Measurements from ENCODE around the gene TVP23A.

The TVP23A gene

GRCh38 chr16:10852286-10852685, 33.7 kb upstream of the TVP23A start:
- Histone ChIP-seq H3K27me3 (ENCODE audit: control insufficient read depth in 1 of 2, insufficient read depth in 2 of 2, low read length in 2 of 2) (no peaks in the 10 kb centered on the region), H3K36me3 (ENCODE audit: control insufficient read depth in 2 of 2, insufficient read depth in 2 of 2, low read length in 2 of 2) (no peaks in the 10 kb centered on the region), H3K27ac (ENCODE audit: low read length) (no peak overlapping the region), H3K4me1 (ENCODE audit: control insufficient read depth, insufficient read depth, low read length) (no peaks in the 10 kb centered on the region), H3K9ac (ENCODE audit: low read length in 2 of 2) (no peak overlapping the region), H3K4me3 (ENCODE audit: low read length in 2 of 2) (no peak overlapping the region), H3K9me3 (ENCODE audit: control insufficient read depth in 2 of 2, low read length in 2 of 2) (no peaks in the 10 kb centered on the region)

GRCh38 chr16:10851512-10851911, 32.9 kb upstream of the TVP23A start:
- Histone ChIP-seq H3K27me3 (ENCODE audit: control insufficient read depth in 1 of 2, insufficient read depth in 2 of 2, low read length in 2 of 2) (no peaks in the 10 kb centered on the region), H3K27ac (ENCODE audit: low read length) (no peak overlapping the region), H3K9ac (ENCODE audit: low read length in 2 of 2) (no peak overlapping the region), H3K9me3 (ENCODE audit: control insufficient read depth in 2 of 2, low read length in 2 of 2) (no peaks in the 10 kb centered on the region), H3K36me3 (ENCODE audit: control insufficient read depth in 2 of 2, insufficient read depth in 2 of 2, low read length in 2 of 2) (no peaks in the 10 kb centered on the region), H3K4me1 (ENCODE audit: control insufficient read depth, insufficient read depth, low read length) (no peaks in the 10 kb centered on the region), H3K4me3 (ENCODE audit: low read length in 2 of 2) (no peak overlapping the region)

- Histone ChIP-seq H3K4me1 (ENCODE audit: control insufficient read depth, insufficient read depth, low read length) (no peaks in the 10 kb centered on the region), H3K27ac (ENCODE audit: low read length) (no peak overlapping the region), H3K27me3 (ENCODE audit: control insufficient read depth in 1 of 2, insufficient read depth in 2 of 2, low read length in 2 of 2) (no peaks in the 10 kb centered on the region)
Measured at GRCh38 chr16:10850478-10850850, 31.9 kb upstream of the TVP23A start.

GRCh38 chr16:10849736-10850477, 31.3 kb upstream of the TVP23A start:
- Histone ChIP-seq H3K4me1 (ENCODE audit: control insufficient read depth, insufficient read depth, low read length) (no peaks in the 10 kb centered on the region), H3K27ac (ENCODE audit: low read length) (no peak overlapping the region)

More at GRCh38 chr16:10850478-10850850, 31.9 kb upstream of the TVP23A start:
- H3K36me3 ChIP-seq (ENCODE audit: control insufficient read depth in 2 of 2, insufficient read depth in 2 of 2, low read length in 2 of 2) = no peaks in the 10 kb centered on the region
- no peak overlapping the region for H3K9ac ChIP-seq (ENCODE audit: low read length in 2 of 2)
- H3K9me3 ChIP-seq (ENCODE audit: control insufficient read depth in 2 of 2, low read length in 2 of 2) = no peaks in the 10 kb centered on the region
- H3K4me3 ChIP-seq (ENCODE audit: low read length in 2 of 2) = no peak overlapping the region

GRCh38 chr16:10847176-10847575, 28.6 kb upstream of the TVP23A start:
- no peak overlapping the region for H3K9ac ChIP-seq (ENCODE audit: low read length in 2 of 2)
- no peak overlapping the region for H3K27ac ChIP-seq (ENCODE audit: low read length)
- no peak overlapping the region for H3K4me3 ChIP-seq (ENCODE audit: low read length in 2 of 2)
- H3K4me1 ChIP-seq (ENCODE audit: control insufficient read depth, insufficient read depth, low read length) = no peaks in the 10 kb centered on the region
- no peaks in the 10 kb centered on the region for H3K27me3 ChIP-seq (ENCODE audit: control insufficient read depth in 1 of 2, insufficient read depth in 2 of 2, low read length in 2 of 2)
- no peaks in the 10 kb centered on the region for H3K9me3 ChIP-seq (ENCODE audit: control insufficient read depth in 2 of 2, low read length in 2 of 2)
- no peaks in the 10 kb centered on the region for H3K36me3 ChIP-seq (ENCODE audit: control insufficient read depth in 2 of 2, insufficient read depth in 2 of 2, low read length in 2 of 2)

More at GRCh38 chr16:10849736-10850477, 31.3 kb upstream of the TVP23A start:
- no peaks in the 10 kb centered on the region for H3K36me3 ChIP-seq (ENCODE audit: control insufficient read depth in 2 of 2, insufficient read depth in 2 of 2, low read length in 2 of 2)
- H3K27me3 ChIP-seq (ENCODE audit: control insufficient read depth in 1 of 2, insufficient read depth in 2 of 2, low read length in 2 of 2) = no peaks in the 10 kb centered on the region
- H3K9ac ChIP-seq (ENCODE audit: low read length in 2 of 2) = no peak overlapping the region
- H3K9me3 ChIP-seq (ENCODE audit: control insufficient read depth in 2 of 2, low read length in 2 of 2) = no peaks in the 10 kb centered on the region
- H3K4me3 ChIP-seq (ENCODE audit: low read length in 2 of 2) = no peak overlapping the region

- Histone ChIP-seq H3K9ac (ENCODE audit: low read length in 2 of 2) (no peak overlapping the region), H3K36me3 (ENCODE audit: control insufficient read depth in 2 of 2, insufficient read depth in 2 of 2, low read length in 2 of 2) (no peaks in the 10 kb centered on the region), H3K4me1 (ENCODE audit: control insufficient read depth, insufficient read depth, low read length) (no peaks in the 10 kb centered on the region), H3K27me3 (ENCODE audit: control insufficient read depth in 1 of 2, insufficient read depth in 2 of 2, low read length in 2 of 2) (peaks cover 0 to 3% of the 10 kb centered on the region in 2 donors), H3K9me3 (ENCODE audit: control insufficient read depth in 2 of 2, low read length in 2 of 2) (no peaks in the 10 kb centered on the region), H3K4me3 (ENCODE audit: low read length in 2 of 2) (no peak overlapping the region), H3K27ac (ENCODE audit: low read length) (no peak overlapping the region)
Measured at GRCh38 chr16:10846213-10846998, 27.8 kb upstream of the TVP23A start.

- peaks cover 0 to 3% of the 10 kb centered on the region in 2 donors for H3K27me3 ChIP-seq (ENCODE audit: control insufficient read depth in 1 of 2, insufficient read depth in 2 of 2, low read length in 2 of 2)
- no peak overlapping the region for H3K9ac ChIP-seq (ENCODE audit: low read length in 2 of 2)
- no peaks in the 10 kb centered on the region for H3K9me3 ChIP-seq (ENCODE audit: control insufficient read depth in 2 of 2, low read length in 2 of 2)
- no peak overlapping the region for H3K4me3 ChIP-seq (ENCODE audit: low read length in 2 of 2)
- no peak overlapping the region for H3K27ac ChIP-seq (ENCODE audit: low read length)
- no peaks in the 10 kb centered on the region for H3K36me3 ChIP-seq (ENCODE audit: control insufficient read depth in 2 of 2, insufficient read depth in 2 of 2, low read length in 2 of 2)
- H3K4me1 ChIP-seq (ENCODE audit: control insufficient read depth, insufficient read depth, low read length) = no peaks in the 10 kb centered on the region
Measured at GRCh38 chr16:10840703-10841102, 22.1 kb upstream of the TVP23A start.

GRCh38 chr16:10839279-10839666, 20.7 kb upstream of the TVP23A start:
- Histone ChIP-seq H3K9ac (ENCODE audit: low read length in 2 of 2) (no peak overlapping the region), H3K27me3 (ENCODE audit: control insufficient read depth in 1 of 2, insufficient read depth in 2 of 2, low read length in 2 of 2) (peaks cover 0 to 3% of the 10 kb centered on the region in 2 donors), H3K4me3 (ENCODE audit: low read length in 2 of 2) (no peak overlapping the region), H3K9me3 (ENCODE audit: control insufficient read depth in 2 of 2, low read length in 2 of 2) (no peaks in the 10 kb centered on the region), H3K4me1 (ENCODE audit: control insufficient read depth, insufficient read depth, low read length) (no peaks in the 10 kb centered on the region), H3K27ac (ENCODE audit: low read length) (no peak overlapping the region), H3K36me3 (ENCODE audit: control insufficient read depth in 2 of 2, insufficient read depth in 2 of 2, low read length in 2 of 2) (no peaks in the 10 kb centered on the region)

- H3K27ac ChIP-seq (ENCODE audit: low read length) = no peak overlapping the region
- no peaks in the 10 kb centered on the region for H3K9me3 ChIP-seq (ENCODE audit: control insufficient read depth in 2 of 2, low read length in 2 of 2)
- no peak overlapping the region for H3K4me3 ChIP-seq (ENCODE audit: low read length in 2 of 2)
- H3K36me3 ChIP-seq (ENCODE audit: control insufficient read depth in 2 of 2, insufficient read depth in 2 of 2, low read length in 2 of 2) = no peaks in the 10 kb centered on the region
- H3K4me1 ChIP-seq (ENCODE audit: control insufficient read depth, insufficient read depth, low read length) = no peaks in the 10 kb centered on the region
- H3K27me3 ChIP-seq (ENCODE audit: control insufficient read depth in 1 of 2, insufficient read depth in 2 of 2, low read length in 2 of 2) = peaks cover 0 to 3% of the 10 kb centered on the region in 2 donors
- no peak overlapping the region for H3K9ac ChIP-seq (ENCODE audit: low read length in 2 of 2)
Measured at GRCh38 chr16:10838621-10839278, 20.2 kb upstream of the TVP23A start.

- no peak overlapping the region for H3K27ac ChIP-seq (ENCODE audit: low read length)
- H3K4me3 ChIP-seq (ENCODE audit: low read length in 2 of 2) = no peak overlapping the region
- no peaks in the 10 kb centered on the region for H3K4me1 ChIP-seq (ENCODE audit: control insufficient read depth, insufficient read depth, low read length)
- no peaks in the 10 kb centered on the region for H3K36me3 ChIP-seq (ENCODE audit: control insufficient read depth in 2 of 2, insufficient read depth in 2 of 2, low read length in 2 of 2)
- H3K9me3 ChIP-seq (ENCODE audit: control insufficient read depth in 2 of 2, low read length in 2 of 2) = no peaks in the 10 kb centered on the region
- no peaks in the 10 kb centered on the region for H3K27me3 ChIP-seq (ENCODE audit: control insufficient read depth in 1 of 2, insufficient read depth in 2 of 2, low read length in 2 of 2)
- H3K9ac ChIP-seq (ENCODE audit: low read length in 2 of 2) = no peak overlapping the region
Measured at GRCh38 chr16:10836174-10836853, 17.7 kb upstream of the TVP23A start.

Data from stomach smooth muscle (tissue), 2 donors.